SH-SY5Y (cell line): Measurements from ENCODE around the gene MRPS15.

ENCODE experiments used
- GATA2 ChIP-seq: IDR thresholded peaks from 2 replicates; pipeline ENCODE4 v1.6.1; 2011; ENCODE audit warnings: mild to moderate bottlenecking, low read depth, low read length
- GATA3 ChIP-seq: IDR thresholded peaks from 2 replicates; pipeline ENCODE4 v1.6.1; 2011; ENCODE audit warnings: low read depth, mild to moderate bottlenecking, low read length, moderate library complexity

MRPS15 gene

DNA sequence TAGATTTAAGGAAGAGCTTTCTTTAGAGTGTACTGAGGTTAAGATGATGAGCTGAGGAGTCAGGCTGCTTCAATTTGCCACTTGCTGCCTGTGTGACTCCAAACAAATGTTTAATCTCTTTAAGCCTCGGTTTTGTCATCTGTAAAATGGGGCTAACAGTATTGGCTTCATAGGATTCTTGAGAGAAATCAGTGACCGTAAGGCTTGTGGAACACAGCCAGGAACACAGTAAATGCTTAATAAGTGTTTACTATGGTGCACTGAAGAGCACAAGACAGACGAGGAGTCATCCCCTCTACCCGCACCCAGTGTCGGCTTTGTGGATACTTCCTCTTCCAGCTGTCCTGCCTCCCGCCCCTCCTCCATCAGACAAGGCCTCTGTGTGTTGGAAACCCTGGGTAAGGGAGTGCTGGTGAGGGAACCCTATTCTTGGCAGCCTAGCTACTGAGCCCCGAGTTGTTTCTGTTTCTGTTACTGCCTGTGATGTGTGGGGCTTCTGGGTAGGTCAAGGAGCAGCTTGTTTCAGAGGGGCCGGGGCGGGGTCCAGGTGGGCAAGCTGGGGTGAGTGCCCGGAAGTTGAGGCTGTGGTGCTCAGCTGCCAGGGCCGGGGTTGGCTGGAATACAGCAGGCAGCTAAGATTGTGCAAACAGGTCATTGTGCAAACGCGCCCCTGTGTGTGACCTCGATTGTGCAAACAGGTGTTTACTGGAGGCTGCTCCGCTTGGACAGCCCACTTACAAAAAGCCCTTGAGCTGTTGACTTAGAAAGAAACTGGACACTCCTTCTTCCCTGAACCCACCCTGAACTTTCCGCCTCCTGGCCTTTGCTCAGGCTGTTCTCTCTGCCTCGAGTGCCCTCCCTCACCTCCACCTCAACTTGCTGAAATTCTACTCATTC is 22.5 kb upstream of the MRPS15 start:
- TF ChIP-seq GATA3 (no peak), GATA2 (no peak)

- no peak for TF ChIP-seq GATA2
- no peak for TF ChIP-seq GATA3
Measured at GRCh38 chr1:36486093-36486438, 21.9 kb upstream of the MRPS15 start.

GRCh38 chr1:36484099-36484498 is 19.9 kb upstream of the MRPS15 start:
- TF ChIP-seq GATA3: no peak
- TF ChIP-seq GATA2: no peak

DNA sequence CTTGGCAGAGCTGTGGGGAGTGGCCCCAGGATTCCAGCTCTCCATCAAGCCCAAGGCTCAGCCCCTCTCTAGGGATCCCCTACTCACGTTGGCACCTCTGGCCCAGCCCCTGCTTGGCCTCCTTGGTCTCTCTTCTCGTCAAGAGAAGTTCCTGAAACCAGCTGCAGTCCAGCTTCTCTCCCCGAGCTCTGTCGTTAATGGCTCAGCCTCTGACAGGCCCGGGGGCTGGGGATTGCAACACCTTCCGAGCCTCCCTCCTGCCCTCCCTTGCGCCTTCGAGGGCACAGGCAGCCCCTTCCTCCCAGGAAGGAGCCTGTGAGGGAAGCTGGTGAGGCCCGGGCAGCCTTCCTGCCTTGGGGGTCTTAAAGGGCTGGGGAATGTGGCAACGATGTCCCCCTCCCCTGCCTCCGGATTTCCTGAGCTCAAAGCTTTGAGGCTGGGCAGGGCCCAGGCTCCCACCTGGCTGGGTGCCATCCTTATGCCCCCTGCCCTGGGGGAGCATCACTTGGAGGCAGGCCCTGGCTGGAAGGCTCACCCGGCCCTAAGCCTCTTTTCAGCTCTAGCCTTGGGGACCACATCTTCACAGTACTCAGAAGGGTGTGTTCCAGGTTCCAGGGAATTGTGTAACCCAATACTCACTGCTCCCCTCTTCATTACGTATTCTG is 18.7 kb upstream of the MRPS15 start, which contains the start of gene CSF3R:
CSF3R (minus strand) TSS at position 190 of the 665 bp plus-strand sequence. CDS start 3,417 bp downstream, outside the sequence.
- no peak for TF ChIP-seq GATA2
- no peak for TF ChIP-seq GATA3

DNA sequence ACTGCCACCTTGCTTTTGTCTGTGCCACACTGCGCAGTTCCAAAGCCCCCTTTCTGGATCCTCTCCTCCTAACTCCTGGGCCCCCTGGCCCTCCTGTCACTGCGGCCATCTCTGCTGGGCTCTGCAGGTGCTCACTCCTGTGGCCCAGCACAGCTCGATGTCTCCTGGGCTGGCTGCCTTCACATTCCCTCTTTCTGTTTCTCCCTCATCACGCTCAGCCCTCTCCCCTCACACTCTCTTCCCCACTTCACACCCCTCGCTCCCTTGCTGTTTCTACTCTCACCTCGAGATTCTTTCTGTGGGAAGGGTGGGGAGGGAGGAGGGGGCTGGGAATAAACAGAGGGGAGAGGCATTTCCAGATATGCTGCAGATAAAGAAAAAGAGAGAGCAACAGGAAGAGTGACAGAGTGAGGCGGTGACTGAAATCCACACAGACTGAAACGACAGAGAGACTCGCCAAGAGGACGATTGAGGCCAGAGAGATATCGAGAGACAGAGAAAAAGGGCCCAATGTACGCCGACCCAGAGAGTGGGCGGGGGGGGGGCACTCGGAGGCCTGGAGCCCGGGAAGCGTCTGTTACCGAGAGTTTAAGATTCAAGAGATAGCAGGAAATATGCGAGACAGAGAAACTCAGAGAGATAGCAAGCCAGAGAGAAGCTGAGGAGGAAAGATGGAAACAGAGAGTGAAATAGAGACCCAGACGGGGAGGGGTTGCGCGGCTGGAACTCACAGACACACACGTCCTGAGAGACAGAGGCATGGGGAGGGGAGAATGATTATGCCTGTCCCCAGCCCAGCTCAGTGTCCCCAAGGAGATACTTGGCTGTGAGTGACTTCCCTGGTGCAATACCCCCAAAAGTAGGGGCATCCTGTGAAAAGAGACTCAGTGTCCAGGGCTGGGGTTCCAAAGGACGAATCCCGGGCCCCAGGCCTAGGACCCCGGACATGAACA is 17.9 kb upstream of the MRPS15 start:
- TF ChIP-seq GATA2 (peak; percentile 61), GATA3 (0 out of 2 replicates have a peak, but pooled peaks have one; percentile 18)

- TF ChIP-seq GATA2 (no peak), GATA3 (no peak)
Measured at GRCh38 chr1:36481091-36481490, 16.9 kb upstream of the MRPS15 start.

GRCh38 chr1:36480161-36480560 is 16.0 kb upstream of the MRPS15 start:
- TF ChIP-seq GATA2 (no peak), GATA3 (no peak)

- TF ChIP-seq GATA2 (peak; percentile 36; the same call in 1 of the 2 replicates), GATA3 (no peak)
Measured at GRCh38 chr1:36479505-36480051, 15.4 kb upstream of the MRPS15 start.

DNA sequence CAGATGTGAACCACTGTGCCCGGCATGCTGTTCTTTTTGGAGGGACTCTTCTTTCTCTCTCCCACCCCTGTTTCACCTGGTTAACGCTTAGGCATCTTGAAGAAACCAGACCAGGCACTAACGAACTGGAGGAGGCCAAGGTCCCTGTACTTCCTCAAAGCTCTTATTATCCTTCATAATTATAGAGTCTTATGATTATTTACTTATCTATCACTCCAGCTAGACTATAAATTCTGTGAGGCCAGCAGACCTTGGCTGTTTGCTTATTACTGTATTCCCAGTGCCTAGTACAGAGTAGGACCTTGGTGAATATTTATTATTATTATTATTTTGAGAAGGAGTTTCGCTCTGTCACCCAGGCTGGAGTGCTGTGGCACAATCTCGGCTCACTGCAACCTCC is 12.8 kb upstream of the MRPS15 start:
- TF ChIP-seq GATA3 (no peak), GATA2 (no peak)

DNA sequence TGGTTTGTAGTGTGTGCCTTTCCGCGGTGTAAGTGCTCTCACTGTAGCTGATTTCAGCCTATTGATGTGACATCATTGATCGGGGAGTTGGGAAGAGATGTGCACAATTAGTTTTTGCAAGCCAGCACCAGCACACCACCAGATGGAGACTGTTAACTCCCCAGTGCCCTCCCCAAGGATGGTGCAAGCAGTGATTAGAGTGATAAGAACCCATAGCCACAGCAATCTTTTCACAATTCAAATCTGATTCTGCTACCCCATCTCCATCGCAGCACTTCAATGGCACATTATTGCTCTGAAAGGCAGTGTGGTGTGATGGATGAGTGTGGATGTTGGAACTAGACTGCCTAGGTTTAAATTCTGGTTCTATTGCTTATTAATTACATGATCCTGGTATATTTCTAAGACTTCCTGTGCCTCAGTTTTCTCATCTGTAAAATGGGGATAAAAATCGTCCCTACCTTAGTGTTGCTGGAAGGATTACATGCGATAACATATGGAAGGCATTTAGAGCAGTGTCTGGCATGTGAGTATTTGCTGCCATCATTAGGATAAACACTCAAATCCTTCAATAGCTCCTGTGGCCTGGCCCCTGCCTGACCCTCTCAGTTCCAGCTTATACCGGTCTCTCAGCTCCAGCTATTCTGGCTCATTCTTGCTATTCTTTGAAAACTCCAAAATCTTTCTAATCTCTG is 11.9 kb upstream of the MRPS15 start:
- TF ChIP-seq GATA2 (peak; percentile 91), GATA3 (peak; percentile 83)

- no peak for TF ChIP-seq GATA3
- no peak for TF ChIP-seq GATA2
Measured at GRCh38 chr1:36475341-36475740, 11.2 kb upstream of the MRPS15 start.

DNA sequence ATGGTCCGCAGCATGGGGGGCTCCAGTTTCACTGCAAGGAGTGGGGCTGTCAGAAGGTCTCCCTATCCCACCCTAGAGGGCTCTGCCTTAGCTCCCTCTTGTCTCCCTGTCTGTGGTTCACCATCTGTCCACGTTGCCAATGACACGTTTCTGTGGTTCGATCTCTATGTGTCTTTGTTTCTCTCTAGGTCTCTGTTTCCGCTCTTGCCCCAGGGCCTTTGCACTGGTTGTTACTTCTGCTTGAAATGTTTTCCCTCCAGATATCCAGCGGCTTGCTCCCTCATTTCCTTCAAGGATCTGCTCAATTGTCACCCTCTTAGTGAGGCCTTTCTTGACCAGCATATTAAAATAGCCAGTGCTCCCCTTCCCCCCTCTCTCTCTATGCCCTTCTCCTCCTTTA is 8.5 kb upstream of the MRPS15 start:
- TF ChIP-seq GATA2 (no peak), GATA3 (no peak)
